ENCODE results near the gene PPAT. TPM values are rescaled to one million over a fixed set of nuclear protein-coding genes. Genes with fewer than 3 reads are reported as not detected.

The PPAT gene
- total RNA-seq = 14.1 and 17.0 TPM in 2 replicates

DNA sequence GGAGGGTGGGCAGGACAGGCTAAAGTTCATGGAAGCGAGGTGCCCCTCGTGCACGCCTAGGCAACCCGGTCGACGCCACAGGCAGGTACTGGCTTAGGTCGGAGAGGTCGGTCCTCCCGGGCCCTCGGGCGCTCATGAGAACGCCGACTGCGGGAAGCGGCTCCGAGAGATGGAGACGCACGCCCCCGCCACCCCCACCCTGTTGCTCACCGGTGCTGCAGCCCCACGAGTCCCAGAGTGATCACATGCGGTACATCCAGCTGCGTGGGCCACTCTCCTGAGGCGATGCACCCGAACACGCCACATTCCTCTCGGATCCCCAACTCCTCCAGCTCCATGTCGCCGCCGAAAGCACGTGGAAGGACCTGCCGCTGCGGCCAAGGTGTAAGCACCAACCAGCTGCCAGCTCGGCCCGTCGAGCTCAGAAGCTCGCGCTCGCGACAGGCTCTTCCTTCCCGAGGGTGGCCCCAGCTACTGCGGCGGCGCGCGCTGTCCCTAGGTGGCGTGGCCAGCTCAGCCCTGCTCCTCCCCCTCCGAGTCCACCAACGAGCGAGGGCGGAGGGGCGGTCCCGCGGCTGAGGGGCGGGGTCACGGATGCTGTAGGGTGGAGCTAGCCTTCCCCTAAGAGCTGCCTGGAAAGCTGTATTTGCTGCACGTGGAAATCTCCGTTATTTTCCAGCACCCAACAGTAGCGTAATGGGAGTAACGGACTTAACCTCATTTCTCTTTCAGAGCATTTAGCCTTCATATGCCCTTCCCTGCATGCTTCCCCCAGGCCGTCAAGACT is at the start of gene PPAT:
PPAT (minus strand) TSS at position 476 of the 787 bp plus-strand sequence; CDS start at position 338, 138 bp downstream.

GRCh38 chr4:56467284-56468096 is 32.1 kb upstream of the PPAT start, which contains the start of gene SRP72:
SRP72 (plus strand) TSS chr4:56467617; CDS start chr4:56467636, 19 bp downstream.

DNA sequence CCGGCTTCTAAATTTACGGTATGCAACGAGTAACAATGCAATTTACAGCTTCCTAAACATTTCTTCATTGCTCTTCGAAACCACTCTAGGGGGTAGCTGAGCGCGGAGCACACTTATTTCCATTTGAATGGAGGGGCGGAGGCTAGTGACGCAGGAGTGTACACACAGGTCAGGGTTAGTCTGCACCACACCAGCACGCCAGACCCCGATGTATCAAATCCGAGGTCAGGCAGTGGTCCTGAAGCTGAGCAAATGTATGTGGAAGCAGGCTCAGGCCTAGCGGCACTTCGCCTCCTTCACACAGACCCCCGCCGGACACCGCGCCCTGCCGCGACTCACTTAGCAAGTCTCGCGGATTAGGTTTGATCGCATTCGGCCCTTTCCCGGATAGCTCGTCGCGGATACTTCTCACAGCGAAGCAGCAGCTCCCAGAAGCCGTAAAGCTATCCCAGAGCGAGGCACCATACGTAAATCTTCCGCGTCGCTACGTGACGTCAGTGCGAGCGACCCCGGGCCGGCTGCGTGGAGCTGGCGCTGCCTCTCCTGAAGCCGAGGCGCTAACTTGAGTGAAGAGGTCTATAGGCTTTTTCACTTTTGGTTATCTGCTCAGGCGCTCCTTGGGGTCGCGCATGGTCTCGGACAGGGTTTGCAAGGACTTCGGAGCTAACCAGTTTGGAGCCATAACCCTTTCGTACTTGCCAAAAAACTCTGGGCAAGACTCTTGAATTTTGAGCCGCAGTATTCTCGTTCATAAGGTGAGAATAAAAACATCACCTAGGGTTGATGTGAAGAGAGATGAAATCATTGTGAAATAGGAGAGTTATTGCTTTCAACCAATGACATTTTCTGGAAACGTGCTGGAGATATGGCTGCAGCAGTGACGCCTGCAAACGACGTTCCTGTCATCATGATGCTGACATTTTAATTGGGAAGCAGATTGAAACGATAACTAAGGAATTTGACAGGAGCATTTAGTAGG is 48.1 kb downstream of the PPAT start, which contains the start of gene AASDH:
AASDH (minus strand) TSS at position 469 of the 979 bp plus-strand sequence. CDS start 3,192 bp downstream, outside the sequence.

Other genes with a start within 250 kb of the PPAT start
- 7.1 and 9.2 TPM in 2 replicates for gene AASDH, start 48.1 kb downstream of the PPAT start, total RNA-seq
- gene PAICS, start 645 bp upstream of the PPAT start, total RNA-seq = 90.9 and 100 TPM in 2 replicates
- gene SRP72, start 32.0 kb upstream of the PPAT start, total RNA-seq = 57.7 and 76.0 TPM in 2 replicates
- gene ARL9, start 70.2 kb upstream of the PPAT start, total RNA-seq = 0.07 and 0.23 TPM in 2 replicates
- gene HOPX, start 245.7 kb upstream of the PPAT start, total RNA-seq = 78.5 and 115 TPM in 2 replicates

Data from airway epithelial cell (primary cell).